ENCODE measurements around the gene CNGA4. TPM values are rescaled to one million over a fixed set of nuclear protein-coding genes. Genes with fewer than 3 reads are reported as not detected.

The CNGA4 gene
- total RNA-seq, 1 donor from 2014 or later, result 3.8 TPM

DNA sequence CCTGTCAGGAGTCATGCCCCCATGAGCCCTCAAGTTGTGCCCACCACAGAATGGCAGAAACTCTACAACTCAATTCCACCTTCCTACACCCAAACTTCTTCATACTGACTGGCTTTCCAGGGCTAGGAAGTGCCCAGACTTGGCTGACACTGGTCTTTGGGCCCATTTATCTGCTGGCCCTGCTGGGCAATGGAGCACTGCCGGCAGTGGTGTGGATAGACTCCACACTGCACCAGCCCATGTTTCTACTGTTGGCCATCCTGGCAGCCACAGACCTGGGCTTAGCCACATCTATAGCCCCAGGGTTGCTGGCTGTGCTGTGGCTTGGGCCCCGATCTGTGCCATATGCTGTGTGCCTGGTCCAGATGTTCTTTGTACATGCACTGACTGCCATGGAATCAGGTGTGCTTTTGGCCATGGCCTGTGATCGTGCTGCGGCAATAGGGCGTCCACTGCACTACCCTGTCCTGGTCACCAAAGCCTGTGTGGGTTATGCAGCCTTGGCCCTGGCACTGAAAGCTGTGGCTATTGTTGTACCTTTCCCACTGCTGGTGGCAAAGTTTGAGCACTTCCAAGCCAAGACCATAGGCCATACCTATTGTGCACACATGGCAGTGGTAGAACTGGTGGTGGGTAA lies 39.6 kb upstream of the CNGA4 start, which contains the start of gene OR52W1:
OR52W1 (plus strand) TSS at position 51 of the 637 bp plus-strand sequence; CDS start at position 51, 0 bp downstream.
- H3K4me3 ChIP-seq, result no peak within 1 kb of the TSS
- H3K4me1 ChIP-seq, result no peaks in the 10 kb centered on the region
- H3K9me3 ChIP-seq, result no peaks in the 10 kb centered on the region
- no peaks in the 10 kb centered on the region for H3K27me3 ChIP-seq (ENCODE audit: low read depth)
- TF ChIP-seq, protein P1, sequence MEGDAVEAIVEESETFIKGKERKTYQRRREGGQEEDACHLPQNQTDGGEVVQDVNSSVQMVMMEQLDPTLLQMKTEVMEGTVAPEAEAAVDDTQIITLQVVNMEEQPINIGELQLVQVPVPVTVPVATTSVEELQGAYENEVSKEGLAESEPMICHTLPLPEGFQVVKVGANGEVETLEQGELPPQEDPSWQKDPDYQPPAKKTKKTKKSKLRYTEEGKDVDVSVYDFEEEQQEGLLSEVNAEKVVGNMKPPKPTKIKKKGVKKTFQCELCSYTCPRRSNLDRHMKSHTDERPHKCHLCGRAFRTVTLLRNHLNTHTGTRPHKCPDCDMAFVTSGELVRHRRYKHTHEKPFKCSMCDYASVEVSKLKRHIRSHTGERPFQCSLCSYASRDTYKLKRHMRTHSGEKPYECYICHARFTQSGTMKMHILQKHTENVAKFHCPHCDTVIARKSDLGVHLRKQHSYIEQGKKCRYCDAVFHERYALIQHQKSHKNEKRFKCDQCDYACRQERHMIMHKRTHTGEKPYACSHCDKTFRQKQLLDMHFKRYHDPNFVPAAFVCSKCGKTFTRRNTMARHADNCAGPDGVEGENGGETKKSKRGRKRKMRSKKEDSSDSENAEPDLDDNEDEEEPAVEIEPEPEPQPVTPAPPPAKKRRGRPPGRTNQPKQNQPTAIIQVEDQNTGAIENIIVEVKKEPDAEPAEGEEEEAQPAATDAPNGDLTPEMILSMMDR (IDR thresholded peaks at IDR 0.05), result no peak
- intact Hi-C loops (cut with DNase I), result no loop called here
- DNase-seq (no peak), ATAC-seq (no peak)
- H3K36me3 ChIP-seq, result no peaks in the 10 kb centered on the region
- no peak within 1 kb of the TSS for H3K27ac ChIP-seq

DNA sequence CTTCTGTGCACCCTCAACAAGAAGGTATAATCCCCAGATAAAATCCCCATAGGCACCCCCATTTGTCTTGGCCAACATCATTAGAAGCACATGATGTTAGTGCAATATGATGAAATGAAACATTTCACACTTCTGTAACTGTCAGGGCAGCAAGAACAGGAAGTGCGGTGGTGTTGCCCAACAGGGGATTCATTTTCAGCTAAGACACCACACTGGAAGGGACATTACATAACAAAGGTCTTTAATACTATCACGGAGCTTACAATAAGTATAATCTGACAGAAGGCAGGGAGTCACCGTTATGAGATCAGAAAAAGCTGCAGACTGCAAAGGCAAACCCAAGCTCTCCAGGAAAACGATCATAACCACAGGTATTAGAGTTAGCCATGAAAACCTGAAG lies 37.9 kb upstream of the CNGA4 start:
- intact Hi-C loops (cut with DNase I), result no loop called here
- no peak overlapping the region for H3K4me3 ChIP-seq
- H3K27ac ChIP-seq, result peak overlapping the region; percentile 65
- H3K9me3 ChIP-seq, result no peaks in the 10 kb centered on the region
- H3K27me3 ChIP-seq (ENCODE audit: low read depth), result no peaks in the 10 kb centered on the region
- peak; percentile 72 to 75 for ATAC-seq
- no peaks in the 10 kb centered on the region for H3K4me1 ChIP-seq
- TF ChIP-seq, protein P1 (IDR thresholded peaks at IDR 0.05), result no peak
- H3K36me3 ChIP-seq, result peaks cover 6% of the 10 kb centered on the region
- peak; percentile 86 for DNase-seq

DNA sequence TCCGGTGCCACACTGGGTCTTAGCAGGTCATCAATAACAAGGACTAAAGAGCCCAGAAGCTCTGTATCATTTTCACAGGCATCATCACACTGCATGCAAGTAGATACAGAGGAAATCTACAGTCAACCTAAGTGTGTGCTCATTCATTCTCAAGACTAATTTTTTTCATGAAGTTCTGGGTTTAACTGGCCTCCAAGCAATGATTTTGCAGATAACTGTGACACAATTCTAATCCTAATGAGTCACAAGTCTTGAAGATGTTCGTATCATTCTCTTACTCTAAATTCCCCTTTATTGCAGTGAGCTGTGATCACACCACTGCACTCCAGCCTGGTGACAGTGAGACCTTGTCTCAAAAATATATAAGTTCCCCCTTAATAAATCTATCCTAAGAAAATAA lies 37.4 kb upstream of the CNGA4 start:
- ATAC-seq, result peak; percentile 20 to 43
- TF ChIP-seq, protein P1 (IDR thresholded peaks at IDR 0.05), result no peak
- H3K27me3 ChIP-seq (ENCODE audit: low read depth), result no peaks in the 10 kb centered on the region
- intact Hi-C loops (cut with DNase I), result no loop called here
- no peaks in the 10 kb centered on the region for H3K9me3 ChIP-seq
- H3K27ac ChIP-seq, result peak overlapping the region; percentile 65
- H3K4me1 ChIP-seq, result no peaks in the 10 kb centered on the region
- H3K4me3 ChIP-seq, result no peak overlapping the region
- peaks cover 11% of the 10 kb centered on the region for H3K36me3 ChIP-seq
- no peak for DNase-seq

DNA sequence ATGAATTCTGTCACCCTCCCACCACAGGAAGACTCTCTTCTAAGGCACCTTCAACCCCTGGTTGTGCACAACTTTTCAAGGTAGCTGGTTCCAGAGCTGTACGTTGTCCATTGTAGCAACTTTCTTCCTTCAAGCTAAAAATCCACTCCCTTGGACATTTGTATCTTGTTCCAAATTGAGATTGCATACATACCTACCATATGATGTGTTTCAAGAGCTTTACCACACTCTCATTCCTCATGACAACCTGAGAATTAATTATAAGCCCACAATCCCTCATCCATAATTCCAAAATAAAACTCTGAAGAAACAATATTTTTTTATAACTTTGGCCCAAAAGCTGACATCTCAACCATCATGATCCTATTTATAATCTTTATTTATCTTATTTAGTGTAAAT lies 36.8 kb upstream of the CNGA4 start:
- Histone ChIP-seq H3K27me3 (ENCODE audit: low read depth) (no peaks in the 10 kb centered on the region), H3K9me3 (no peaks in the 10 kb centered on the region), H3K27ac (no peak overlapping the region), H3K36me3 (peaks cover 12% of the 10 kb centered on the region), H3K4me1 (no peaks in the 10 kb centered on the region), H3K4me3 (no peak overlapping the region)
- DNase-seq (no peak), ATAC-seq (no peak)
- intact Hi-C loops (cut with DNase I), result no loop called here
- TF ChIP-seq, protein P1 (IDR thresholded peaks at IDR 0.05), result no peak

DNA sequence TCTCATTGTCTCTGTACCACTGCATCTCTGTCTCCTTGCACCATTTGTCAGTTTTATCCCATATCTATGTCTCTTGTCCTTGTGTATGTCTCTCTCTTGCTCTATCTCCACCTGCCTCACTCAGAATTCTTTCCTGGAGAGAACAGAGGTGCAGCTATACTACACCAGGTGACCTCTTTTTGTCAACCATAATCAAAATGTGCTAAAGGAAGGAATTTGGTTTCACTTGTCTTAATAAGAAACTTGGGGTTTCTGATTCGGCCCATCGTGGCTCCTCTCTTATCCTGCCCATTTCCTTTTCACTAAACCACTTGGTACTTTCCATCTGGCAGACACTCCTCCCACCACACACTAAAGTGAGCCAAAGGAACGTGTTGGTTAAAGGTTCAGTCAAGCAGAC lies 35.6 kb upstream of the CNGA4 start:
- intact Hi-C loops (cut with DNase I), result no loop called here
- DNase-seq (no peak), ATAC-seq (no peak)
- Histone ChIP-seq H3K36me3 (peaks cover 22% of the 10 kb centered on the region), H3K27ac (no peak overlapping the region), H3K27me3 (ENCODE audit: low read depth) (no peaks in the 10 kb centered on the region), H3K4me1 (no peaks in the 10 kb centered on the region), H3K9me3 (no peaks in the 10 kb centered on the region), H3K4me3 (no peak overlapping the region)
- TF ChIP-seq, protein P1 (IDR thresholded peaks at IDR 0.05), result no peak
